Bronchial epithelial cell (primary cell): ENCODE data around the gene IL19. TPM values are rescaled to one million over a fixed set of nuclear protein-coding genes. Genes with fewer than 3 reads are reported as not detected.

ENCODE experiments used
- DNase-seq: peaks from one replicate; pipeline ENCODE4 v3.0.0-alpha.2; 2010; ENCODE audit warnings: low read depth
- FAIRE-seq: peaks from 2 replicates; lab custom pipeline; 2011; peaks lifted over from hg19 to GRCh38; lab: Jason Lieb, UNC
- H3K27me3 ChIP-seq: 2 replicates; pipeline ENCODE4 v1.5.1; 2011; ENCODE audit warnings: low read length; ENCODE audit not compliant: control insufficient read depth, insufficient read depth
- H3K36me3 ChIP-seq: 2 replicates; pipeline ENCODE4 v1.5.1; 2011; ENCODE audit warnings: low read length; ENCODE audit not compliant: control insufficient read depth, insufficient read depth
- H3K4me3 ChIP-seq: 2 replicates; pipeline ENCODE4 v1.5.1; 2011; ENCODE audit warnings: mild to moderate bottlenecking, low read depth, low read length, control low read depth
- CTCF ChIP-seq: IDR thresholded peaks from 2 replicates; pipeline ENCODE4 v1.5.1; 2011; ENCODE audit warnings: mild to moderate bottlenecking, moderate library complexity, low read length, control low read depth, inconsistent platforms; ENCODE audit not compliant: insufficient read depth, severe bottlenecking
- total RNA-seq: library from RNA; depleted of rRNA; stranded (reverse); fragments of >200 nt; gene quantifications from 2 replicates; pipeline ENCODE4 v1.2.1, GENCODE V29; 2014

Gene IL19
- total RNA-seq, 1 donor from 2014 or later, result not detected

- Histone ChIP-seq H3K4me3 (no peak overlapping the region), H3K36me3 (no peaks in the 10 kb centered on the region), H3K27me3 (peaks cover 3% of the 10 kb centered on the region)
- DNase-seq, result peak; percentile 31
- TF ChIP-seq CTCF, result no peak
- no peak for FAIRE-seq
These were observed 59.3 kb downstream of the IL19 start for GRCh38 chr1:206829875-206830274.

- no peak for DNase-seq
- peaks cover 5% of the 10 kb centered on the region for H3K27me3 ChIP-seq
- no peak for TF ChIP-seq CTCF
- no peak overlapping the region for H3K4me3 ChIP-seq
- no peaks in the 10 kb centered on the region for H3K36me3 ChIP-seq
- no peak for FAIRE-seq
These were observed 61.1 kb downstream of the IL19 start for GRCh38 chr1:206831650-206832049.

DNA sequence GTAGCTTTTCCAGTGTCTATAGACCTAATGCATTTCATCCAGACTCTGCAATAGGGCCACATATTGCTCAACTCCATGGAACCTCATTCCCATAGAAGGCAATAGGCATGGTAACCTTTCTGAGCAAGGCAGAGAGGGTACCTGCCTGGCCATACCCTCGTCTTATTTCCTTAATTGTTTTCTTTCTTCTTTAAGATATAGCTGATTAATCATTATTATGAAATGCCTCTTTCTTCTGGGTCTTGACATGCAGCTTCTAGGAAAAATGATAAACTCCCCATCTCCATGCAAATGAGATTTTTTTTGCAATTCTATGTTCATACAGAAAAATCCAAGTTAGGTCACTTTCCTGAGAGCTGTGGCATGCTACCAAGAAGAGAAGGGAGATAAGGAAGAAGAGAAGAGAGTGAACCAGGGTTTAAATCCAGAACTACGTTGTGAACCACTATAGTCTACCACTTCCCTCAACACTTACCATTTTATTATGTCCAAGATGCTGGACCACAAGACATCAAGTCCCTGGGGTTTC lies 61.8 kb downstream of the IL19 start:
- no peak overlapping the region for H3K4me3 ChIP-seq
- H3K36me3 ChIP-seq, result no peaks in the 10 kb centered on the region
- no peak for TF ChIP-seq CTCF
- FAIRE-seq (no peak), DNase-seq (no peak)
- H3K27me3 ChIP-seq, result peaks cover 5% of the 10 kb centered on the region

- no peaks in the 10 kb centered on the region for H3K36me3 ChIP-seq
- peaks cover 5% of the 10 kb centered on the region for H3K27me3 ChIP-seq
- FAIRE-seq, result no peak
- TF ChIP-seq CTCF, result no peak
- H3K4me3 ChIP-seq, result no peak overlapping the region
- no peak for DNase-seq
These were observed 62.6 kb downstream of the IL19 start for GRCh38 chr1:206833106-206833680.

- Histone ChIP-seq H3K36me3 (no peaks in the 10 kb centered on the region), H3K4me3 (no peak overlapping the region), H3K27me3 (peaks cover 5% of the 10 kb centered on the region)
- TF ChIP-seq CTCF, result no peak
- DNase-seq, result peak; percentile 26
- FAIRE-seq, result no peak
These were observed 63.2 kb downstream of the IL19 start for GRCh38 chr1:206833801-206834200.

GRCh38 chr1:206834217-206834616 lies 63.6 kb downstream of the IL19 start:
- no peak for TF ChIP-seq CTCF
- Histone ChIP-seq H3K27me3 (peaks cover 5% of the 10 kb centered on the region), H3K36me3 (no peaks in the 10 kb centered on the region), H3K4me3 (no peak overlapping the region)
- DNase-seq, result no peak
- FAIRE-seq, result no peak
